Fibroblast of lung (primary cell): ENCODE measurements around the gene CD302. TPM values are rescaled to one million over a fixed set of nuclear protein-coding genes. Genes with fewer than 3 reads are reported as not detected.

Source experiments
- DNase-seq, 2 donors: peaks; one replicate each; pipeline versions ENCODE4 v3.0.0 to v3.0.0-alpha.2; 2010; ENCODE audit warnings: low read depth in 2 of 2
- H2AFZ ChIP-seq: 2 replicates; pipeline ENCODE4 v1.5.1; 2012; ENCODE audit warnings: low read length, control low read depth, inconsistent platforms
- H3K27ac ChIP-seq: 2 replicates; pipeline ENCODE4 v1.5.1; 2011; ENCODE audit warnings: low read length, control low read depth; ENCODE audit not compliant: insufficient read depth
- H3K27me3 ChIP-seq: 2 replicates; pipeline ENCODE4 v1.5.1; 2011; ENCODE audit warnings: mild to moderate bottlenecking, low read length; ENCODE audit not compliant: control insufficient read depth, insufficient read depth
- H3K36me3 ChIP-seq: 2 replicates; pipeline ENCODE4 v1.5.1; 2011; ENCODE audit warnings: low read length; ENCODE audit not compliant: control insufficient read depth, insufficient read depth
- H3K4me1 ChIP-seq: 2 replicates; pipeline ENCODE4 v1.5.1; 2011; ENCODE audit warnings: low read length; ENCODE audit not compliant: control insufficient read depth, insufficient read depth; ENCODE audit errors: extremely low read depth
- H3K4me2 ChIP-seq: 2 replicates; pipeline ENCODE4 v1.5.1; 2011; ENCODE audit warnings: low read length, control low read depth; ENCODE audit not compliant: insufficient read depth; ENCODE audit errors: extremely low read depth
- H3K4me3 ChIP-seq, 4 experiments: fragments of 200-600 bp in 1 of 4; sonication (generic) in 1 of 4; replicated peaks in 1 of 4; 2 replicates each; pipeline ENCODE4 v1.5.1; 2011 to 2016; ENCODE audit warnings: low read length in 4 of 4, low read depth in 3 of 4, mild to moderate bottlenecking in 3 of 4, control low read depth in 2 of 4, inconsistent platforms in 1 of 4, mixed read lengths in 1 of 4; ENCODE audit not compliant: insufficient read depth in 1 of 4; ENCODE audit errors: control extremely low read depth in 1 of 4
- H3K79me2 ChIP-seq: 2 replicates; pipeline ENCODE4 v1.5.1; 2012; ENCODE audit warnings: mild to moderate bottlenecking, low read length, inconsistent platforms; ENCODE audit not compliant: control insufficient read depth, insufficient read depth
- H3K9ac ChIP-seq: 2 replicates; pipeline ENCODE4 v1.5.1; 2011; ENCODE audit warnings: mild to moderate bottlenecking, low read length, control low read depth; ENCODE audit not compliant: insufficient read depth
- H3K9me3 ChIP-seq: 2 replicates; pipeline ENCODE4 v1.5.1; 2012; ENCODE audit warnings: low read depth, low read length; ENCODE audit not compliant: control insufficient read depth, insufficient read depth
- H4K20me1 ChIP-seq: 2 replicates; pipeline ENCODE4 v1.5.1; 2011; ENCODE audit warnings: low read length; ENCODE audit not compliant: control insufficient read depth, insufficient read depth; ENCODE audit errors: extremely low read depth
- CTCF ChIP-seq, 2 donors: IDR thresholded peaks in 1 of 2; conservative IDR thresholded peaks in 1 of 2; 1 replicate in 1 of 2; 2 replicates in 1 of 2; pipeline ENCODE4 v1.5.1; 2011 to 2012; ENCODE audit warnings: low read length in 2 of 2, control low read depth in 1 of 2, inconsistent platforms in 1 of 2, low read depth in 1 of 2, mild to moderate bottlenecking in 1 of 2
- EZH2 ChIP-seq: IDR thresholded peaks from 2 replicates; pipeline ENCODE4 v1.5.1; 2012; ENCODE audit warnings: low read length, control low read depth, mild to moderate bottlenecking; ENCODE audit errors: missing control alignments
- polyA plus RNA-seq, 2 donors: library from polyadenylated mRNA; depleted of rRNA in 1 of 2; stranded (reverse) in 1 of 2; unstranded in 1 of 2; fragments of >200 nt; gene quantifications; 2 replicates each; pipeline ENCODE4 v1.2.1, GENCODE V29; 2011 to 2012; ENCODE audit warnings: missing spikeins in 1 of 2
- total RNA-seq: library from RNA; depleted of rRNA; stranded (reverse); fragments of >200 nt; gene quantifications from 2 replicates; pipeline ENCODE4 v1.2.1, GENCODE V29; 2014

Gene CD302
- total and polyA plus RNA-seq, 2 donors (not counting 1 experiment from before 2014, with no cell fraction given): 9.4 to 19.1 TPM

- no peak for DNase-seq
- H2AFZ ChIP-seq: no peak overlapping the region
- H3K4me3 ChIP-seq: no peak overlapping the region
- no peaks in the 10 kb centered on the region for H3K9me3 ChIP-seq
- H3K27me3 ChIP-seq: no peaks in the 10 kb centered on the region
- no peaks in the 10 kb centered on the region for H3K36me3 ChIP-seq
- H3K4me1 ChIP-seq: no peaks in the 10 kb centered on the region
- no peak overlapping the region for H3K9ac ChIP-seq
- no peak for TF ChIP-seq CTCF (conservative IDR thresholded peaks at IDR 0.05 in 1 of 2, IDR thresholded peaks at IDR 0.05 in 1 of 2; ENCODE audit: low read depth in 1 of 2, low read length in 2 of 2)
- no peak for TF ChIP-seq EZH2
- no peak overlapping the region for H3K27ac ChIP-seq
- no peak overlapping the region for H3K4me2 ChIP-seq
- no peaks in the 10 kb centered on the region for H4K20me1 ChIP-seq
- no peaks in the 10 kb centered on the region for H3K79me2 ChIP-seq
Observed at GRCh38 chr2:159817283-159817682, 19.3 kb upstream of the CD302 start.

- Histone ChIP-seq H3K4me2 (no peak overlapping the region), H3K36me3 (no peaks in the 10 kb centered on the region), H3K4me3 (no peak overlapping the region), H2AFZ (no peak overlapping the region), H3K4me1 (no peaks in the 10 kb centered on the region), H4K20me1 (no peaks in the 10 kb centered on the region), H3K9ac (no peak overlapping the region), H3K27ac (no peak overlapping the region), H3K27me3 (no peaks in the 10 kb centered on the region), H3K9me3 (no peaks in the 10 kb centered on the region), H3K79me2 (no peaks in the 10 kb centered on the region)
- DNase-seq: no peak
- TF ChIP-seq CTCF (conservative IDR thresholded peaks at IDR 0.05 in 1 of 2, IDR thresholded peaks at IDR 0.05 in 1 of 2; ENCODE audit: low read depth in 1 of 2, low read length in 2 of 2): no peak
- TF ChIP-seq EZH2: no peak
Observed at GRCh38 chr2:159811232-159811631, 13.2 kb upstream of the CD302 start.

GRCh38 chr2:159808032-159808425, 10.0 kb upstream of the CD302 start:
- Histone ChIP-seq H3K27ac (no peak overlapping the region), H3K9me3 (no peaks in the 10 kb centered on the region), H3K36me3 (no peaks in the 10 kb centered on the region), H3K9ac (no peak overlapping the region), H2AFZ (no peak overlapping the region), H3K4me1 (no peaks in the 10 kb centered on the region), H3K79me2 (no peaks in the 10 kb centered on the region), H3K4me2 (no peak overlapping the region), H4K20me1 (no peaks in the 10 kb centered on the region), H3K4me3 (no peak overlapping the region), H3K27me3 (no peaks in the 10 kb centered on the region)
- no peak for DNase-seq
- TF ChIP-seq CTCF (conservative IDR thresholded peaks at IDR 0.05 in 1 of 2, IDR thresholded peaks at IDR 0.05 in 1 of 2; ENCODE audit: low read depth in 1 of 2, low read length in 2 of 2) (no peak), EZH2 (no peak)
